ENCODE data around the gene RGS7.

DNA sequence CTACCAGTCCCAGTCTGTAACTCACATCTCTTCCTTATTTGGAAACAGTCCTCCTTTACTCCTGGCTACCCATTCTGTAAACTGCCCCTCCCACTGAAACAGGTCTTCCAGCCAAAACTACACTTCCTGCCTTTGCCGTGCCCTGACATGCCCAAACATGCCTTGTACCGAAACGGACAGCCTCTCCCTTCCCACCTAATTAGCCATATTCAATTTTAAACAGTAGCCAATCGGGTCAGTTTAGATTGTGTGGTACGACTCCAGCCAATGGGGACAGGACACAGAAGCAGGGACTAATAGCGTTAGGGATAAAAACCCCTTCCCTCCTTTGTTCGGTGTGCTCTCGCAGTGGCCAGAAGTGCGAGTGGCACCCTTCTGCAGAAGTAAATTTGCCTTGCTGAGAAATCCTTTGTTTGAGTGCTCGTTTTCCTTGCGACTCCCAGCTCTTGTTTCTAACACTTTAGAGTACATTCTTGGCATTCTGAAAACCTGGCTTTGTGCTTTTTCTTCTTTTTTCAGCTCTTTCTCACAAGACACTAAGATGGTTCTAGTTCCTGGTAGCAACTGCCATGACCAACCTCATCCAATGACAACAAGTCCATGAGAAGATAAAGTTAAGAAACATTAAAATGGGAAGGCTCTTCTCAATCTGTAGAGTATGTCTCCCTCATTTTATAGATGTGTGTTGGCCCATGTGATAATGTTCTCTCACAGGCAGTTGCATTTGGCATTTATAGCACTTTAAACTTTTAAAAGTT lies 419.9 kb downstream of the RGS7 start:
- TF ChIP-seq, protein P1, sequence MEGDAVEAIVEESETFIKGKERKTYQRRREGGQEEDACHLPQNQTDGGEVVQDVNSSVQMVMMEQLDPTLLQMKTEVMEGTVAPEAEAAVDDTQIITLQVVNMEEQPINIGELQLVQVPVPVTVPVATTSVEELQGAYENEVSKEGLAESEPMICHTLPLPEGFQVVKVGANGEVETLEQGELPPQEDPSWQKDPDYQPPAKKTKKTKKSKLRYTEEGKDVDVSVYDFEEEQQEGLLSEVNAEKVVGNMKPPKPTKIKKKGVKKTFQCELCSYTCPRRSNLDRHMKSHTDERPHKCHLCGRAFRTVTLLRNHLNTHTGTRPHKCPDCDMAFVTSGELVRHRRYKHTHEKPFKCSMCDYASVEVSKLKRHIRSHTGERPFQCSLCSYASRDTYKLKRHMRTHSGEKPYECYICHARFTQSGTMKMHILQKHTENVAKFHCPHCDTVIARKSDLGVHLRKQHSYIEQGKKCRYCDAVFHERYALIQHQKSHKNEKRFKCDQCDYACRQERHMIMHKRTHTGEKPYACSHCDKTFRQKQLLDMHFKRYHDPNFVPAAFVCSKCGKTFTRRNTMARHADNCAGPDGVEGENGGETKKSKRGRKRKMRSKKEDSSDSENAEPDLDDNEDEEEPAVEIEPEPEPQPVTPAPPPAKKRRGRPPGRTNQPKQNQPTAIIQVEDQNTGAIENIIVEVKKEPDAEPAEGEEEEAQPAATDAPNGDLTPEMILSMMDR (IDR thresholded peaks at IDR 0.05; ENCODE audit: low read depth, low read length): no peak
- TF ChIP-seq MAX (IDR thresholded peaks at IDR 0.05; ENCODE audit: low read depth, low read length): no peak
